GM21390 (cell line): ENCODE data around the gene TMEM94.
"Not testable (repeated sequence)": the region's sequence is repeated elsewhere in the genome, so short reads cannot be mapped to it uniquely, and the experiment has no call there.

ENCODE experiments used
- ATAC-seq: cut with Tn5 transposase; IDR thresholded peaks from one replicate; pipeline ENCODE4 v1.9.1; 2021; ENCODE audit not compliant: unreplicated experiment

The TMEM94 gene

DNA sequence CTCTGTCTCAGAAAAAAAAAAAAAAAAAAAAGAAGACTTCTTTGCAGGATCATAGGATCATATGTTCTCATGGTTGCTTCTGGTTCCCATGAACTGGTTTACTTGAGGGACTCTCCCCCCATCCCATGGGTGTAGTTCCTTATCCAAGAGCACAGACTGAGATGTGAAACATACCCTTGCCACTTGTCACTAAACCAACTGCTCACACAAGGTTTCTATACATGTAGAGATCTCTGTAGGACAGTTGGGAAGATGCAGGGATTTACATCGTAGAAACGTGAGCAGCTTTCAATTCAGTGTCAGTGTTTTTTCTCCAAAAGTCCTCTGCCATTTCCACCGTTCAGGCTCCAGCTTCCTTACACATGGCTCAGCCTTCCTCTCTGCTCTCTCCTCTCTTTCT is 11.1 kb upstream of the TMEM94 start:
- ATAC-seq = no peak

DNA sequence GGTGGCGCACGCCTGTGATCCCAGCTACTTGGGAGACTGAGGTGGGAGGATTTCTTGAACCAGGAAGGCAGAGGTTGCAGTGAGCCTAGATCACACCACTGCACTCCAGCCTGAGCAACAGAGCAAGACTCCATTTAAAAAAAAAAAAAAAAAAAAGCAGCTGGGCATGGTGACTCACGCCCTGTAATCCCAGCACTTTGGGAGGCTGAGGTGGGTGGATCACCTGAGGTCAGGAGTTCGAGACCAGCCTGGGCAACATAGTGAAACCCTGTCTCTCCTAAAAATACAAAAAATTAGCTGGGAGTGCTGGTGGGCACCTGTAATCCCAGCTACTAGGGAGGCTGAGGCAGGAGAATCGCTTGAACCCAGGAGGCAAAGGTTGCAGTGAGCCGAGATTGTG is 10.5 kb upstream of the TMEM94 start:
- ATAC-seq = not testable (repeated sequence)

- ATAC-seq = no peak
Observed at GRCh38 chr17:75447951-75448856, 8.2 kb upstream of the TMEM94 start.

DNA sequence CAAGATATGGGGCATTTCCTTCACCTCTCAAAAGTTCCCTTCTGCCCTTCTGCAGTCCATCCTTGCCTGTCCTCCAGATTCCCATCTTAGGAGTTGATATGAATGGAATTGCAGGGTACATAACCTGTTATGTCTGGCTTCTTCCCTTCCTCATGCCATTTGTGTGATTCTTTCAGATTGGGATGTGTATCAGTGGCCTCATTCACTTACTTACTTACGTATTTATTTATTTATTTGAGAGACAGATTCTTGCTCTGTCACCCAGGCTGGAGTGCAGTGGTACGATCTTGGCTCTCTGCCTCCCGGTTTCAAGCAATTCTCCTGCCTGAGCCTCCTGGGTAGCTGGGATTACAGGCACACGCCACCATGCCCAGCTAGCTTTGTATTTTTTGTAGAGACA is 6.2 kb upstream of the TMEM94 start:
- no peak for ATAC-seq

DNA sequence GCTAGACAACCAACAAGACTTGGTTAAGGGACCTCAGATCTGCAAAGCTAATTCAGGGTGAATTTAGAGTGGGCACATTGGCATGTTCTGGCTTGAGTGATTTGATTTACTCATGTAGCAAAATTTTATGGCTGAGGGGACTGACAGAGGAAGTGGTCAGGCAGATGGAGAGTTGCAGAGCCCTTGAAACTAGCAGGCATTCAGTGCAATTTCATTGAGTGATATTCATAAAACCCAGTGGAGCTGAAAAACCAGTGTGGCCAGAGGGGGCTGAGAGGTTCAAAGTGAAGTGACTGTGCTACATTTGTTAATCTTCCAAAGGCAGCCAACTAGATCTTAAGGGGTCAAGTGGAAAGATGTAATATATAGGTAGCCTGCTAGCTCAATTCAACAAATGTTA is 2.2 kb upstream of the TMEM94 start:
- ATAC-seq = no peak

GRCh38 chr17:75454672-75455071 is 1.8 kb upstream of the TMEM94 start:
- not testable (repeated sequence) for ATAC-seq

DNA sequence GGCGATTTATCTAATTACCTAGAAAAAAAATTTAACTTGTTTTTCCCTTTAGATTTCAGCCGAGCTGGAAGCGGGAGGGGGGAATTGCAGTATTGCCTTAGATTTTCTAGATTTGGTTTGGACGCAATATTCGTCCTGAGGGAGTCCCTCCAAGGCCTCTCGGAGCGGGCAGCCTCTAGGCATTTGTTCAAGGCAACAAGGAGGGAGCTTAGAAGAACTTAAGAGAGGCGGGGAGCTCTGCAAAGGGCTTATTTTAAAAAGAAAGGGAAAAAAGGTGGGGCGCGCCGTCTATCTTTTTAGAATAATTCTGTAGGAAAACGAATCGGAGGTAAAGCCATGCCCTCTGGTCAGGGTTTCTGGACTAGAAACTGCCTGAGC is 407 bp upstream of the TMEM94 start:
- no peak for ATAC-seq

DNA sequence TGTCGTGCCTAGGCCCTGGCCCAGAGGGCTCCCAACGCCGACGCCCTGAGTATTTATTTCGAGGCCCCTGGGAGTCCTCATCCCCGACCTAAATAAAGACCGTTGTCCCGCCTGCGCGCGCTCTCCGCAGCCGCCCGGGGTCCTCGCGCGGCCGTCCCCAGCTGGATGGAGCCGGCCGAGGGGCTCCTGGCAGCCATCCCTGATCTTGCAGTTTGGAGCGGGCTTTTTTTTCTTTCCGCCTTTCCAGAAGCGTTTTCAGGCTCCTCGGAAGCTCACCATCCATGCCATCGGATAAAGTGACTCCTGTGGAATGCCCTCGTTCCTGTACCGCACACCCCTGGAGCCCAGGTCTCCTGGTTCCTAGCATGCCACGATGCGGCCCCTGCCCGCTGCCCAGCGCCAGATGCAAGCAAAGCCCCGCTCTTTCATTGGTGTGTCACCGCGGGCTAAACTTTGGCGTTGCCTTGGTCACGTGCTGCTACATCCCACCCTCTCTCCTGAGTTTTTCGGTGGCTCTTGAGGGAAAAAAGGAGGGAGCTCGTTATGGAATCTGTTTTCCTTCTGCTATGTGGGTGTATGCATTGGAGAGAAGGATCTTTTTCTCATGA is 716 bp downstream of the TMEM94 start:
- no peak for ATAC-seq

GRCh38 chr17:75459246-75459589 is 2.8 kb downstream of the TMEM94 start:
- ATAC-seq = no peak

- no peak for ATAC-seq
Observed at GRCh38 chr17:75459590-75460267, 3.3 kb downstream of the TMEM94 start.

- no peak for ATAC-seq
Observed at GRCh38 chr17:75460295-75460694, 3.9 kb downstream of the TMEM94 start.

- ATAC-seq = no peak
Observed at GRCh38 chr17:75463603-75464002, 7.2 kb downstream of the TMEM94 start.

- no peak for ATAC-seq
Observed at GRCh38 chr17:75465039-75465438, 8.6 kb downstream of the TMEM94 start.

GRCh38 chr17:75468291-75468754 is 11.9 kb downstream of the TMEM94 start:
- no peak for ATAC-seq

DNA sequence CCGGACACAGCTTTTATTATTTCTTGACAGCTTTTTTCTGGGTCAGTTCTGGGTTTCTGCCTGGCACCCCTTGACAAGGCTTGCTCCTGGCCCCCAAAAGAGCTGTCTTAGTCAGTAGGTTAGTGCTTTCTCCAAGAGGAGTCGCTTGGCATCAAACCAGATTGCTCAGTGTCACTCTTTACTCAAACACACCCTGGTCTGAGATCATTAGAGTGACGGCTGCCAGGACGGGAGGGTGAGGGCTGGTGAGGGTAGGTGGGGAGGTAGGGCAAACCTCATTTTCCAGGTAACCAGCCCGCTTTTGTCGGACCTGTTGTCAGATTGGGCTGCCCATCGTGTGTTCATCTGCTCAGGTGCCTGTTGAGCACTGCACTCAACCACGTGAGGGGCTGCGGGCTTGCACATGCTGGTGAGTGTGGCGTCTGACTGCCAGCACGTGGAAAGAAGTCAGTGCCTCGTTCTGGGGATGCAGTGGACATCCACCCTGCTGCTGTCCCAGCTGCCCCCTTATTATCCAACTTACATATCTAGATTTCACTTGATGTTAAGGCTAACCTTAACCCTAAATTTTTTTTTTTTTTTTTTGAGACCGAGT is 12.4 kb downstream of the TMEM94 start:
- ATAC-seq = no peak

- no peak for ATAC-seq
Observed at GRCh38 chr17:75471207-75471606, 14.8 kb downstream of the TMEM94 start.

- no peak for ATAC-seq
Observed at GRCh38 chr17:75472119-75472518, 15.7 kb downstream of the TMEM94 start.

- no peak for ATAC-seq
Observed at GRCh38 chr17:75473246-75473645, 16.8 kb downstream of the TMEM94 start.

- no peak for ATAC-seq
Observed at GRCh38 chr17:75474736-75475135, 18.3 kb downstream of the TMEM94 start.

DNA sequence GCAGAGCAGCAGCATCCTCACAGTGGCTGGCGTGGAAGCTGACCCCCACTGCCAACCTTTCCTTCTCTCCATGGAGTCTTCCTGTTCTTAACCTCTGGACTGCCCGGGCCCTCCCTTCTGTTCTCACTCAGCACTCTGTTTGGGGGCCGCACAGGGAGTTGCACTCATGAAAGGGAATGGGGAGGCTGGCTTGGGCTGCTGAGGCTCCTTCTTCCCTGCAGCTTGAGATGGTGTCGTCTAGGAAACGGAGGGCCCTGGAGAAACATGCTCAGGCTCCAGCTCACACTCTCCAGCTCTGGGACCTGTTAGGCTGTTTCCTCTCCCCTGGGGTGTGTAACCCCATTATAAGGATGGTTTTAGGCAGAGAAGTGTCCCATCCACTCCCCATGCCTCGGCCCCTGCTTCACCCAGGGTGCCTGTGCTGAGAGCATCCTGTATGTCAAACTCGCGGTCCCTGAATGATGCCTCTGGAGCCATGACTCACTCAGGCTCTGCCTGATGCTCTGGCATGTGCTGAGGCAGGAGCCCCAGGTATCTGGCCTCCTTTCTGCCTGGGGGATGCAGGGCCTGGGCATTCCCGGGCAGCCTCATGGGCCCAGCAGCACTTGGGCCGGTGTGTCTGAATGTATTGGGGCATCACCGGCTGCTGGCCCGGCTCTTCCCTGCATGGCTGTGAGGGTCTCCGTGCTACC is 18.9 kb downstream of the TMEM94 start:
- ATAC-seq = no peak

DNA sequence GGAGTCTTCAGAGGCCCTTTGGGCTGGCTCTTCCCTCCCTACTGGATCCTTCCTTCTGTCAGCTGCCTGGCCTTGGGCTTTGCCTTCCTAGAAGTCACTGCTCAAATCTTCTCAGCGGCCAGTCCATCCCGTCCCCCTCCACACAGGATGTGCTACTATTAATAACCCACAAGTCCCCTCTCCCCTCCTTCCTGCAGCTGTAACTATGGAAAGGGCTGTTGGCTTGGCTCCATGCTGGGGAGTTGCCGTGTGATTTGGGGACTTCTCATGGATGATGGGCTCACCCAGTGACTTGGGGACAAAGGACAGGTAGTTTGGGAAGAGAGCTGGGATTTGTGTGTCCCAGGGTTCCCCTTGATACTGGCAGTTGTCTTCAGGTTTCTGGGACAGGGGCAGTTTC is 19.4 kb downstream of the TMEM94 start:
- no peak for ATAC-seq
